Measurements from ENCODE around the gene AUH. TPM values are rescaled to one million over a fixed set of nuclear protein-coding genes. Genes with fewer than 3 reads are reported as not detected.

AUH gene
- total and polyA plus RNA-seq, 5 experiments from 2014 or later = 10.0 to 30.5 (median 11.7) TPM

DNA sequence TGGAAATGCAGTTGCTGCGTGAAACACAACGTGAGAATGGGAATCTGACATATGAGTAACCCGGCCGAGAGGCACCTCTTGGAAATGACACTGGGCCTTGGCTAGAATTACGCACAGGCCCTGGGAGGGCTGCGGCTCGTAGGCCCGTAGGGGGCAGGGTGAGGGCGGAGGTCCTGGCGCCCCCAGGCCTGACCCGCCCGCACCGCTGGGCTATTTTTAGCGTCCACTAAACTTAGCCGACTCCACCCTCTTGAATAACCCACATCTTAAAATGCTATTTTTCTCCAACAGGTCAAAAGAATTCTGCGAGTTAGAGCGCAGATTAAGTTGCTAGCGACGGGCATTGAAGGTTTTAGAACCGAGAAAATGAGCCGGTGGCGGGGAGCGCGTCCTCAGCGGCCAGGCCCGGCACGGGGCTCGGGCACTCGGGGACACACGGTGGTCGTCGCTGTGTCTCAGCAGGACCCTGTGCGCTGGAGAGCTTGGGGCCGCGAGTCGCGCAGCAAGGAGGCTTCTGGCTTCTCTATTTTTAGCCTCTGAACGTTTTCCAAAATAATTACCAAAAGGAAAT lies 168.5 kb downstream of the AUH start:
- Mint-ChIP-seq H3K27me3 (no peaks in the 10 kb centered on the region), H3K27ac (peak overlapping the region; percentile 53 to 97 (median 93)), H3K4me3 (peak overlapping the region; percentile 75 to 97 (median 89)), H3K36me3 (no peaks in the 10 kb centered on the region), H3K4me1 (peaks cover 17 to 43% (median 31%) of the 10 kb centered on the region in 4 donors), H3K9me3 (peaks cover 0 to 2% (median 0%) of the 10 kb centered on the region in 9 donors)
- peak in 7 of 10 donors; percentile 16 to 65 (median 25) for DNase-seq
- ATAC-seq = peak; percentile 7 to 31
- POLR2A ChIA-PET = interaction anchor here (0.7 to 2.4 kb wide), 6 partner anchors 18 to 91 kb away, joined by 3 to 13 read pairs (median 3); no protein-coding TSS in a partner anchor

GRCh38 chr9:91192381-91193086 lies 169.2 kb downstream of the AUH start:
- peaks cover 0 to 2% (median 0%) of the 10 kb centered on the region in 9 donors for H3K9me3 Mint-ChIP-seq
- peak overlapping the region in 8 of 10 donors; percentile 65 to 94 (median 84) for H3K27ac Mint-ChIP-seq
- ATAC-seq (no peak), DNase-seq (no peak)
- H3K27me3 Mint-ChIP-seq = no peaks in the 10 kb centered on the region
- H3K4me1 Mint-ChIP-seq = peaks cover 17 to 39% (median 31%) of the 10 kb centered on the region in 4 donors
- peak overlapping the region; percentile 75 to 97 (median 89) for H3K4me3 Mint-ChIP-seq
- POLR2A ChIA-PET = interaction anchor here (0.5 to 2.4 kb wide), 6 partner anchors 18 to 922 kb away, joined by 3 to 13 read pairs (median 3); no protein-coding TSS in a partner anchor
- no peaks in the 10 kb centered on the region for H3K36me3 Mint-ChIP-seq

- Mint-ChIP-seq H3K36me3 (no peaks in the 10 kb centered on the region), H3K4me1 (peaks cover 23 to 44% (median 32%) of the 10 kb centered on the region in 4 donors), H3K27me3 (no peaks in the 10 kb centered on the region), H3K27ac (peak overlapping the region in 4 of 10 donors; percentile 23 to 84 (median 38)), H3K9me3 (peaks cover 0 to 2% (median 0%) of the 10 kb centered on the region in 9 donors), H3K4me3 (peak overlapping the region in 4 of 10 donors; percentile 10 to 89 (median 44))
- POLR2A ChIA-PET = interaction anchor here (0.5 to 2.4 kb wide), 5 partner anchors 17 to 923 kb away, joined by 3 to 13 read pairs (median 3); no protein-coding TSS in a partner anchor
- ATAC-seq = no peak
- DNase-seq = no peak
Observed at GRCh38 chr9:91191411-91192380, 170.0 kb downstream of the AUH start.

- DNase-seq (no peak), ATAC-seq (no peak)
- Mint-ChIP-seq H3K27ac (peak overlapping the region in 2 of 10 donors; percentile 12 to 29), H3K27me3 (no peaks in the 10 kb centered on the region), H3K9me3 (peaks cover 0 to 2% (median 0%) of the 10 kb centered on the region in 9 donors), H3K4me1 (peaks cover 22 to 41% (median 31%) of the 10 kb centered on the region in 4 donors), H3K4me3 (no peak overlapping the region), H3K36me3 (no peaks in the 10 kb centered on the region)
- POLR2A ChIA-PET = no interaction called here
Observed at GRCh38 chr9:91190062-91190461, 171.7 kb downstream of the AUH start.

DNA sequence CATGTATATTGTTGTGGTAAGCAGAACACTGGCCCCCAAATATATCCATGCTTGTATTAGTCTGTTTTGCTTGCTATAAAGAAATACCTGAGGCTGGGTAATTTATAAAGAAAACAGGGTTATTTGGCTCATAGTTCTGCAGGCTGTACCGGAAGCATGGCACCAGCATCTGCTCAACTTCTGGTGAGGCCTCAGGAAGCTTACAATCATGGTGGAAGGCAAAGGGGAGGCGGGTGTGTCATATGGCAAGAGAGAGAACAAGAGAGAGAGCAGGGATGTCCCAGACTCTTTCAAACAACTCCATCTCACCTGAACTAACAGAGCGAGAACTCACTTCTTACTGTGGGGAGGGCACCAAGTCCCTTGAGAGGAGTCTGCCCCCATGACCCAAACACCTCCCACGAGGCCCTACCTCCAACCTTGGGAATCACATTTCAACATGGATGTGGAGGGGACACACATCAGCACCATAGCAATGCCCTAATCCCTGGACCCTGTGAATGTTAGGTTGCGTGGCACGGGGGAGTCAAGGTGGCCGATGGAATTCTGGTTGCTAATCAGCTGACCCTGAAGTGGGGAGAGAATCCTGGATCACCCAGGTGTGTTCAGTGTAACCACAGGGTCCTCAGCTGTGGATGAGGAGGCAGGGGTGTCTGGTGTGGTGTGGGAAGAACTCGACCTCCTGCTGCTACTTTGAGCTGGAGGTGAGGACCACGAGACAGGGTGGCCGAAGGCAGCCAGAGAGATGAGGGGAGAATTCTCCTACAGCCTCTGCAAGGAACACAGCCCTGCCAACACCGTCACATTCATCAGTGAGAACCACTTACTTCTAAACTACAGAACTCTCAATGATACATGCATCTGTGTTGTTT lies 172.8 kb downstream of the AUH start:
- no peak for DNase-seq
- ATAC-seq = no peak
- Mint-ChIP-seq H3K36me3 (no peaks in the 10 kb centered on the region), H3K27ac (peak overlapping the region in 1 of 10 donors; percentile 38), H3K9me3 (peaks cover 0 to 2% (median 0%) of the 10 kb centered on the region in 9 donors), H3K4me1 (peaks cover 17 to 30% (median 21%) of the 10 kb centered on the region in 4 donors), H3K27me3 (no peaks in the 10 kb centered on the region), H3K4me3 (no peak overlapping the region)
- POLR2A ChIA-PET = no interaction called here

DNA sequence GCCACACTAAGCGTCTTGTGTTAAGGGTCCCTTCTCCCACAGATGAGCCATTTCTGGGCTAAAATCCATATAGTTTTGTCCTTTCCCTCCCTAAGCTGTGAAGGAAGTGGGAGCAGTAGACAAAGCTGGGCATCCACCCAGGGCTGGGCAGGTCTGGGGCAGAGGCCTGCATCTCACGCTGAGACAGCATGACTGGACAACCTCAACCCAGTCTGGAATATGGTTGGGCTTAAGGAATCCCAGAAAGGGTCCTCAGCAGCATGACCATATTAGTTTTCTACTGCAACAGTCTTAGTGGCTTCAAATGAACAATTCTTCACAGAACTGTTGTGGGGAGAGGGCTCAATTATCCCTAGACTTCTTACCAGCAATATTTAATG lies 173.8 kb downstream of the AUH start:
- H3K36me3 Mint-ChIP-seq = no peaks in the 10 kb centered on the region
- ATAC-seq = no peak
- no peak overlapping the region for H3K27ac Mint-ChIP-seq
- POLR2A ChIA-PET = no interaction called here
- peaks cover 0 to 2% (median 0%) of the 10 kb centered on the region in 9 donors for H3K9me3 Mint-ChIP-seq
- no peak for DNase-seq
- no peak overlapping the region for H3K4me3 Mint-ChIP-seq
- H3K27me3 Mint-ChIP-seq = no peaks in the 10 kb centered on the region
- H3K4me1 Mint-ChIP-seq = peaks cover 12 to 25% (median 13%) of the 10 kb centered on the region in 4 donors

DNA sequence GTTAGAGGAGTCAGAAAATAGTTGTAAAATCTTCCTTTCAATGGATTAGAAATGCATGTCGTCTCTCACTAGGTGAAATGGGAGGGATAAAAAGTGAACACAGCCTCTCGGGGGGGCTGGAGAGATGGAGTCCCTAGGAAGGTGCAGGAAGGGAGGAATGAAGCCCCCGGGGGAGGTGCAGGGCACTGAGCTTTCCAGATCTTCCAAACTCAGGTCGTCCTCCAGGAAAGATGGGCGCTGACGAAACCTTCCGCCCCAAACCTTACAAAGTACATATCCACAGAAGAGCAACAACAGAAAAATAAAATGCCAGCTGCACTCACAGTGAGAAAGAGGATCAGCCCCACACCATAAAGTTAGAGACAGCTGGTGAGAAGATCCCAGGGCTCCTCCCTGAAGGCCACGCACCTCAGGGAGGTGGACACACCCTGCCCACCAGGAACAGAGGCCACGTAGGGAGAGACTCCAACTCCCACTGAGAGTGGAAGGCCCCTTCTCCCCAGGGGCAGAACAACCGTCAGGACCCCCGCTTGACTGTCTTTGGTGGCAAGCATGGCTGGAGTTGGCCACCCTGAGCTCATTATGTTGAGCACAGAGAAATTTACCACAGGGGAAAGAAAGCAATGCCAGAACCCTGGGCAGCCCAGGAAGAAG lies 174.3 kb downstream of the AUH start:
- H3K4me1 Mint-ChIP-seq = peaks cover 8 to 21% (median 11%) of the 10 kb centered on the region in 4 donors
- no peaks in the 10 kb centered on the region for H3K27me3 Mint-ChIP-seq
- H3K36me3 Mint-ChIP-seq = no peaks in the 10 kb centered on the region
- POLR2A ChIA-PET = no interaction called here
- no peak overlapping the region for H3K4me3 Mint-ChIP-seq
- peaks cover 0 to 2% (median 0%) of the 10 kb centered on the region in 9 donors for H3K9me3 Mint-ChIP-seq
- H3K27ac Mint-ChIP-seq = no peak overlapping the region
- no peak for DNase-seq
- no peak for ATAC-seq

- no peak overlapping the region for H3K4me3 Mint-ChIP-seq
- DNase-seq (no peak), ATAC-seq (no peak)
- H3K9me3 Mint-ChIP-seq = peaks cover 0 to 2% (median 0%) of the 10 kb centered on the region in 9 donors
- no peak overlapping the region for H3K27ac Mint-ChIP-seq
- POLR2A ChIA-PET = no interaction called here
- H3K4me1 Mint-ChIP-seq = peaks cover under 1 to 13% (median 6%) of the 10 kb centered on the region in 4 donors
- no peaks in the 10 kb centered on the region for H3K27me3 Mint-ChIP-seq
- H3K36me3 Mint-ChIP-seq = no peaks in the 10 kb centered on the region
Observed at GRCh38 chr9:91186632-91187108, 175.0 kb downstream of the AUH start.

DNA sequence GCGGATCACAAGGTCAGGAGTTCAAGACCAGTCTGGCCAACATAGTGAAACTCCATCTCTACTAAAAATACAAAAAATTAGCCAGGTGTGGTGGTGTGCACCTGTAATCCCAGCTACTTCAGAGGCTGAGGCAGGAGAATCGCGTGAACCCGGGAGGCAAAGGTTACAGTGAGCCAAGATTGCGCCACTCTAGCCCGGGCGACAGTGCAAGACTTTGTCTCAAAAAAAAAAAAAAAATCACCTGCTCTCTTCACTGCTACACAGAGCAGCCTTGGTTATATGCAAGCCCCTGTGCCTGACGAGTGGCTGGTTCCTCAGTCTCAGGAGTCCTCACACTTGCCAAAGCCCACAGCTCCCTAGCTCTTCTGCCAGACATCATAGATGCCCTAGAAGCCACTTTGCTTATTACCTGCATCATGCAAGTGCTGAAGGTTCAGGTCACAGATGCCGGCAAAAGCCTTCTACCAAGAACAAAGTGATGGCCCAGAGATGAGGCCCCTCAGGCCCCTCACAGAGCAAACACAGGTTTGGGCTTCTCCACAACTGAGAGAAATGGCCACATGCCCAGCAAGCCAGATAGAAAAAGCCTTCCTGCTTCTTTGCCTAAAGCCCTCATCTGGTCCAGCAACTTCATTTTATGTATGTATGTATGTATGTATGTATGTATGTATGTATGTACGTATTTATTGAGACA lies 176.4 kb downstream of the AUH start:
- POLR2A ChIA-PET = no interaction called here
- Mint-ChIP-seq H3K27ac (no peak overlapping the region), H3K27me3 (no peaks in the 10 kb centered on the region), H3K9me3 (peaks cover 0 to 2% (median 0%) of the 10 kb centered on the region in 9 donors), H3K4me1 (peaks cover 0 to 9% (median 6%) of the 10 kb centered on the region in 4 donors), H3K4me3 (no peak overlapping the region), H3K36me3 (no peaks in the 10 kb centered on the region)
- no peak for ATAC-seq
- no peak for DNase-seq

GRCh38 chr9:91182429-91183225 lies 179.1 kb downstream of the AUH start:
- H3K4me3 Mint-ChIP-seq = no peak overlapping the region
- no peak overlapping the region for H3K27ac Mint-ChIP-seq
- no peaks in the 10 kb centered on the region for H3K36me3 Mint-ChIP-seq
- peaks cover 7 to 13% (median 10%) of the 10 kb centered on the region in 4 donors for H3K4me1 Mint-ChIP-seq
- ATAC-seq (no peak), DNase-seq (no peak)
- H3K27me3 Mint-ChIP-seq = no peaks in the 10 kb centered on the region
- POLR2A ChIA-PET = no interaction called here
- no peaks in the 10 kb centered on the region for H3K9me3 Mint-ChIP-seq

Data from naive thymus-derived CD8-positive, alpha-beta T cell (primary cell).